HEK293 (cell line): Measurements from ENCODE around the gene SEC62.

Experiments used
- CTCF ChIP-seq: fragments of 450-650 bp; formaldehyde crosslinking; IDR thresholded peaks from 2 replicates; pipeline ENCODE4 v1.5.1; 2016; ENCODE audit warnings: missing biosample characterization, missing genetic modification characterization
- ZNF274 ChIP-seq, 2 experiments: fragments of 200-500 bp in 1 of 2; fragments of 450-650 bp in 1 of 2; sonication (Bioruptor generic) in 1 of 2; formaldehyde crosslinking in 1 of 2; IDR thresholded peaks; 2 replicates each; pipeline versions ENCODE4 v1.5.1 to v1.6.1; 2014 to 2016; ENCODE audit warnings: borderline replicate concordance in 1 of 2, inconsistent platforms in 1 of 2, low read length in 1 of 2, missing biosample characterization in 1 of 2, missing genetic modification characterization in 1 of 2
- ZNF391 ChIP-seq: fragments of 450-650 bp; formaldehyde crosslinking; IDR thresholded peaks from 2 replicates; pipeline ENCODE4 v1.5.1; 2016; ENCODE audit warnings: low read depth, missing biosample characterization, missing genetic modification characterization, borderline replicate concordance

GRCh38 chr3:170038434-170039110, 72.0 kb downstream of the SEC62 start:
- TF ChIP-seq ZNF391 (tag by site-specific recombination) (no peak), CTCF (tag by site-specific recombination) (no peak), ZNF274 (IDR thresholded peaks at IDR 0.05; ENCODE audit: low read length) (no peak), ZNF274 (tag by site-specific recombination; IDR thresholded peaks at IDR 0.05; ENCODE audit: borderline replicate concordance) (no peak)
